Inflammatory macrophage (primary cell): Measurements from ENCODE around the gene C1orf87.

Source experiments
- DNase-seq, 2 donors: peaks; one replicate each; pipeline ENCODE4 v3.0.0-alpha.2; 2020 to 2022
- total RNA-seq, 18 experiments: gene quantifications; one replicate each; lab custom pipeline; 2026; ENCODE audit warnings: mixed read lengths in 6 of 18, inconsistent platforms in 2 of 18; lab: John Stamatoyannopoulos, UW

C1orf87 gene
- total RNA-seq, result 0 to 0.09 (median 0) reads per million in 18 experiments

- DNase-seq, result no peak
These were observed at the start of gene C1orf87 for GRCh38 chr1:60073605-60074278. TSS of gene C1orf87 (minus strand) at chr1:60073770. CDS start at chr1:60072643, 1,127 bp downstream.

DNA sequence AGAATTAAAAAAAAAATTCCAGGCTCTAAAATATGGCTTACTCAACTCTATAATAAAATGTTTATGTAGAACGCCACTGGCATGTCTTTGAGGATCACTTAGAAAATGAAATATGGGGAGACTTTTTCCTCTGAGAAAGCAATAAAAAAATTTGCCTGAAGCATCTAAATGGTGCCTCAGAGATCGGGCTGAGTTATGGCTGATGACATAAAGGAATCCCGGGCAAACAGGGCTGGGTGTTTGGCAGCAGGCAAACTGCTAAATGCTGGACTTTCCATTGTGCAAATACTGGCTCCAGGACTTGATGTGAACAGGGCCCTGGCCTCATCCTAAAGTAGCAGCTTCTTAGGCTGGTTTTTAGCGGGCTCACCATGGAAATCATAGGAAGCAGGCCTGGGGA lies 44.5 kb upstream of the C1orf87 start:
- DNase-seq, result no peak

DNA sequence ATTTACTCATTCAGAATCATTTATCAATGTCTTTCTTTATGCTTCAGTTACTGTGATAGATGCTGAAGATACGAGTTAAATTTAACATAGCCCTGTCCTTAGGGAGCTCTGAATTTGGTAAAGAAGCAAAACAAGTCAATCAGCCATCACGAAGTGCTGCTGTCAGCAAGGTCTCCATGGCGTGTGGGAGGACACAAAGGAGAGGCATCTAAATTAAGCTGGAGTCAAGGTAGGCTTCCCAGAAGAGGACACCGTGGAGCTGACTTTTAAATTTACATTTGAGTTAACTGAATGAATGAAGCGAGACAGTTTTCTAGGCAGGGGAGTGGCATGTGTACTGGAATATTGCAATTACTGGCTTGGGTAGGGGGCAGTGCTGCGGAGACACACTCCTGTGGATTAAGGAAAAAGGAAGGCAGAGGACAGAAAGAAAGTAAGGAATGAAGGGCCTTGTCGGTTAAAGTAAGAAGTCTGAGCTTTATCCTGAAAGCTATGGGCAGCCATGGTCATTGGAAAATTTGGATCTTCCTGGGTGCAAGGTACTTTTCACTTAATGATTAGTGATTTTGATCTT lies 41.3 kb upstream of the C1orf87 start:
- no peak for DNase-seq

GRCh38 chr1:60113596-60113995 lies 40.0 kb upstream of the C1orf87 start:
- no peak for DNase-seq

DNA sequence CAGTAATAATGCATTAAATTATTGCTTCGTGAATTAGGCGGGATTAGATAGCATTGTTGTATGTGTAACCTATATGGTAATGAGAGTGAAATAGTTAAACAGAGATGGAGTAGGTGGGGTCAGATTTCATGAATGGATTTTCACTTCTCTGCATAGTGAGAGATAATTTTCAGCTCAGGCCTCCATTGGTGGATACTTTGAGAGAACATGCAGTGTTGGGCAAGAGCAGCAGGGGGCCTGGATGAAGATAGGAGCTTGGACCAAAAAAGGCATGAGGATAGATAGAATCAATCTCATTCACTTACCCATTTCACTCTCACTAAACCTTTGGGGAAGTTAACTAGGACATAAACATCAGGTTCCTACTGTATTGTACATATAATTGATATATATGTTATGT lies 39.5 kb upstream of the C1orf87 start:
- DNase-seq, result no peak

GRCh38 chr1:60111716-60112115 lies 38.1 kb upstream of the C1orf87 start:
- no peak for DNase-seq

DNA sequence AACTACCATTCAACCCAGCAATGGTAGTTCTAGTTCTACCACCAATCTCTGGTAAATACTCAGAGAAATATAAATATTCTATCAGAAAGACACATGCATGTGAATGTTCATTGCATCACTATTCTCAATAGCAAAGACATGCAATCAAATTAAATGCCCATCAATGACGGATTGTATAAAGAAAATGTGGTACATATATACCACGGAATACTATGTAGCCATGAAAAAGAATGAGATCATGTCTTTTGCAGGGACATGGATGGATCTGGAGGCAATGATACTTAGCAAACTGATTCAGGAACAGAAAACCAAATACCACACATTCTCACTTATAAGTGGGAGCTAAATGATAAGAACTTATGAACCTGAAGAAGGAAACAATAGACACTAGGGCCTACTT lies 37.5 kb upstream of the C1orf87 start:
- DNase-seq, result no peak

- DNase-seq, result no peak
These were observed 34.6 kb upstream of the C1orf87 start for GRCh38 chr1:60108196-60108595.

GRCh38 chr1:60103186-60103585 lies 29.6 kb upstream of the C1orf87 start:
- DNase-seq, result no peak

DNA sequence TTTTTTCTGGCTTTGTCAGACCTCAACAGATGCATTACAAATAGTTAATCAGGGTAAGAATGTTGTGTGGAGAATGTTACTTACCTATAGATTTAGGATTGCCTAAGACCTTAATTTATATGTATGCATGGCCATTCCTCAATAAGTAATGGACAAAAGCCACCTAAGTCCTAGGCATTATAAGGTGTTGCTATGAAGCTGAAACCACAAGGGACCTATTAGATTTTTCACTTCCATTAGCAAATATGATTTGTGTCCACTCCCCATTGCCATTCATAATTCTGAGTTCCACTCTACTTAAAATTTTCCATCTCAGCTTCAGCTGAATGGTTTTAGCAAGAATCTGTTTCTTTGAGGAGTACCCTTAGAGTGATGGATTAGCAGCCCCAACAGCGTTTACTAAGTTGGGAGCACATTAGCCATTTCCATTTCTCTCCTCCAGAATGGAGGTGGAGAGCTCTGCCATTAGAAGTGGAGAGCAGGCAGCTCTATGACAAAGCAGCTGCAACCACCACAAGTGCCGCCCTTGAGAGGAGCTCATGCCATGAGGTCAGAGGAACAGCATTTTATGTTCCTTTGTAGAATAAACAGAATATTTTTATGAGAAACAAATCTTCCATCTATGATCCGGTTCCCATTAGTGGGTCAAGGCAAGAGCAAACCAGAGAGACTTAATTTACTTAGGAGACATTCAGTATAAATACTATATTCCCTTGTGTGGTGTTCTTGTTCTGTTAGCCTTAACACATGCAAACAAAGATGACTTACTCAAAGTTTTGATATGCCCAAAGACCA lies 28.9 kb upstream of the C1orf87 start:
- no peak for DNase-seq

DNA sequence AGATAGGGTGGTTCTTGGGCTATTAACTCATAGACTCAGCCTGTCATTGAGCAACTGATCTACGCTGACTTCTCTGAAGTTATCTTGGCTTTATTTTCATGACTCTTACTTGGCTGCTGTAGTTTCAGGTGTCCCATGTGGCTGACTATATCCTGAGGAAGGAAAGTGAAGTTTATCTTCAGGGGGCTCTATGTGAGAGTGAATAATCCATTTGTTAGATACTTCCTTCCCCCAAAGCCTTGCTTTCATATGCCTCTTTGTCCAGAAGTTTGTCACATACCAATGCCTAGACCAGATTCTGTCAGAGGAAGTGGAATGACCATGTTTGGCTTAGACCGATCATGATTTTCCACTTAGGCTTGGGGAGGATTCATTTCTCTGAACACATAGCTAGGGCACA lies 27.9 kb upstream of the C1orf87 start:
- no peak for DNase-seq

DNA sequence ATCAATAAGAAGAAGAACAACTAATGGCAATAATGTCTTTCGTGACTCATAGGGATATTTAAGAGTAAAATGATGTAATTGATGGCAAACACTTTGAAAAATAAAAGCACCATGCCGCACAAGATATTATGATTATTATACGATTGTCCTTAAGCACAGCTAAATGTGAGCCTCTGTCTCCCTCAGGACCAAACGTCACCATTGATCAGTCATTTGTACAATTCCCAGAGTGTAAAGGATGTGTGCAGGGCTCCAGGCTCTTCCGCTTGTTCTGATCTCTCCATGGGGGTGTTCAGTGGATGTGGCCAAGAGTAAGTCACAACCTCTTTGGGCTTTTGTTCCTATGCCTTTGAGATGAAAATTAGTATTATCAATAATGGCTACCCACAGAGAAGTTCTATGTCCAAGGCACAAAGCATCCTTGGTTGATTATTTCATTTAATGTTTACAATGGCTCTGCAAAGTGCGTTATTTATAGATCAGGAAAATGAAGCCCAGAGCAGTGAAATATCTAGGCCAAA lies 17.7 kb upstream of the C1orf87 start:
- DNase-seq, result no peak

- DNase-seq, result no peak
These were observed 17.1 kb upstream of the C1orf87 start for GRCh38 chr1:60090655-60091054.

GRCh38 chr1:60088620-60089155 lies 15.1 kb upstream of the C1orf87 start:
- no peak for DNase-seq

GRCh38 chr1:60087681-60088080 lies 14.1 kb upstream of the C1orf87 start:
- DNase-seq, result no peak

GRCh38 chr1:60078182-60078581 lies 4.6 kb upstream of the C1orf87 start:
- no peak for DNase-seq

GRCh38 chr1:60071296-60071695 lies 2.3 kb downstream of the C1orf87 start:
- DNase-seq, result no peak

- DNase-seq, result no peak
These were observed 3.9 kb downstream of the C1orf87 start for GRCh38 chr1:60069691-60070090.

DNA sequence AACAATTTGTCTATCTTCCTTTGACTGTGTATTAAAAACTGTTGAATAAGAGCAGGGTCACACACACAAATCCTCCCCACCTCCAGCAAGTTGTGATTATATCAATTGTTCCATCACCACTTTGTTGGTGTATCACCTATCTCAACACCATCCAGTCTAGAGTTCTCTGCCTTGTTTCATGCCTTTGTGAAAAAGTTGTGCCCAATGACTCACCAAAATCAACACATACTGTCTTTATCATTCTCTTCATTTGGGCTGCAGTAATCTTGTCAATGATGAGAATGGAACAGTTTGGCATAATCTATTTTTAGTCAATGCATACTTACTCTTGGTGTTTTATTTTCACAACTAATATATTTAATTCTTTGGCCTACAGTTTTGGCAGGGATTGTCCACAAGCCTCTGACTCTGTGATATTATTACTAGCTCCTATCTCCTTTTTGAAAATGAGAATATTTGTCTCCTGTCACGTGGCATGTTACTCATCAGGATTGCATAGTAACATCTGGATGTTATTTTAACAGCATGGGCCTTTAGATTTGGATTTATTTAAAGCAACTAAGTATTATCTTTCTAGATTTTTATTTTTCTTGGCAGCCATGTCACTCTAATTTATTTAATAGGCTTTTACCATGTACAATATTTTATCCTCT lies 5.1 kb downstream of the C1orf87 start:
- DNase-seq, result no peak

DNA sequence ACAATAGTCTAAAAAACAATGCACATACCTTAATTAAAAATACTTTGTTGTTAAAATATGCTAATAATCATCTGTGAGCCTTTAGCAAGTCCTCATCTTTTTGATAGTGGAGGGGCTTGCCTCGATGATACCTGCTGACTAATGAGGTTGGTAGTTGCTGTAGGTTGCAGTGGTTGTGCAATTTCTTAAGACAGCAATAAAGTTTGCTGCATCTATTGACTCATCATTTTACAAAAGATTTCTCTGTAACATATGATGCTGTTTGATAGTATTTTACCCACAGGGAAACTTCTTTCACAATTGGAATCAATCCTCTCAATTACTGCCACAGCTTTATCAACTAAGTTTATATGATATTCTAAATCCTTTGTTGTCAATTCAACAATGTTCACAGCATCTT lies 7.6 kb downstream of the C1orf87 start:
- no peak for DNase-seq

- no peak for DNase-seq
These were observed 8.4 kb downstream of the C1orf87 start for GRCh38 chr1:60065199-60065598.

GRCh38 chr1:60063561-60063960 lies 10.0 kb downstream of the C1orf87 start:
- no peak for DNase-seq

DNA sequence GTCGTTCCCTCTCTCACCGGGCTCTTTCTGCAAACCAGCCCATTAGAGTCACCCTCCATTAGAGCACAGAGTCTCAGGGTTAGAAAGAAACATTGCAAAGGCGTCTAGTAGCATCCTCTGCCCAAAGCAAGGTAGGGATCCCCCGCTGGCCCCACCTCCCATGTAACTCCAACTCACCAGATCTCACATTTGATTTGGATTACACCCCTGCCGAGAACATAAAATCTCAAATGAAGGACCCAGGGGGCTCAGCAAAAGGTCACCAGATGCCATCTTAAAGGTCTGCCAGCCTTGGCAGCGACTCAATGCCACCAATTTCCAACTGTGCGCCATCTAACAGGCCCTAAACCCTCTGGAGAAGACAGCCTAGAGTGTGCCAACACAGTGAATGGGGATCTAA lies 14.1 kb downstream of the C1orf87 start:
- no peak for DNase-seq
